GM06990 (cell line): ENCODE measurements around the gene RIN3.

ENCODE experiments used
- DNase-seq: peaks from one replicate; pipeline ENCODE4 v3.0.0-alpha.2; 2011; ENCODE audit not compliant: insufficient read length; ENCODE audit errors: extremely low read depth
- H3K27me3 ChIP-seq: replicated peaks from 2 replicates; pipeline ENCODE4 v1.6.0; 2011; ENCODE audit warnings: low read length; ENCODE audit not compliant: control insufficient read depth, insufficient read depth
- H3K36me3 ChIP-seq: 2 replicates; pipeline ENCODE4 v1.5.1; 2011; ENCODE audit warnings: low read length; ENCODE audit not compliant: control insufficient read depth, insufficient read depth
- H3K4me3 ChIP-seq: replicated peaks from 2 replicates; pipeline ENCODE4 v1.5.1; 2011; ENCODE audit warnings: low read depth, mild to moderate bottlenecking, control low read depth, low read length
- CTCF ChIP-seq: IDR thresholded peaks from 2 replicates; pipeline ENCODE4 v1.5.1; 2011; ENCODE audit warnings: low read length, control low read depth, mild to moderate bottlenecking, inconsistent platforms; ENCODE audit not compliant: insufficient read depth, poor library complexity, severe bottlenecking

Gene RIN3

GRCh38 chr14:92617581-92617980 is 104.0 kb downstream of the RIN3 start:
- Histone ChIP-seq H3K27me3 (no peaks in the 10 kb centered on the region), H3K4me3 (no peak overlapping the region), H3K36me3 (no peaks in the 10 kb centered on the region; the same call in 1 of the 2 replicates)
- no peak for DNase-seq
- no peak for TF ChIP-seq CTCF

- Histone ChIP-seq H3K4me3 (no peak overlapping the region), H3K36me3 (no peaks in the 10 kb centered on the region), H3K27me3 (no peaks in the 10 kb centered on the region)
- DNase-seq: no peak
- TF ChIP-seq CTCF: no peak
These were observed 106.3 kb downstream of the RIN3 start for GRCh38 chr14:92619671-92620456.

- TF ChIP-seq CTCF: no peak
- DNase-seq: no peak
- Histone ChIP-seq H3K36me3 (no peaks in the 10 kb centered on the region), H3K27me3 (no peaks in the 10 kb centered on the region), H3K4me3 (no peak overlapping the region)
These were observed 108.7 kb downstream of the RIN3 start for GRCh38 chr14:92622311-92622710.

GRCh38 chr14:92624764-92625163 is 111.2 kb downstream of the RIN3 start:
- DNase-seq: no peak
- H3K36me3 ChIP-seq: no peaks in the 10 kb centered on the region
- no peak overlapping the region for H3K4me3 ChIP-seq
- H3K27me3 ChIP-seq: no peaks in the 10 kb centered on the region
- no peak for TF ChIP-seq CTCF

GRCh38 chr14:92625213-92625612 is 111.6 kb downstream of the RIN3 start:
- H3K4me3 ChIP-seq: no peak overlapping the region
- no peaks in the 10 kb centered on the region for H3K27me3 ChIP-seq
- no peaks in the 10 kb centered on the region for H3K36me3 ChIP-seq
- DNase-seq: no peak
- no peak for TF ChIP-seq CTCF
